Activated effector memory CD4-positive, alpha-beta T cell treated with Interleukin-2 at 50 U/mL for 16 hours (primary cell): Measurements from ENCODE around the gene WDR83.
"Not testable (repeated sequence)": the region's sequence is repeated elsewhere in the genome, so short reads cannot be mapped to it uniquely, and the experiment has no call there.

Source experiments
- DNase-seq: peaks from one replicate; pipeline ENCODE4 v3.0.0-alpha.2; 2020

WDR83 gene

GRCh38 chr19:12656899-12657571 is 9.6 kb upstream of the WDR83 start:
- no peak for DNase-seq

DNA sequence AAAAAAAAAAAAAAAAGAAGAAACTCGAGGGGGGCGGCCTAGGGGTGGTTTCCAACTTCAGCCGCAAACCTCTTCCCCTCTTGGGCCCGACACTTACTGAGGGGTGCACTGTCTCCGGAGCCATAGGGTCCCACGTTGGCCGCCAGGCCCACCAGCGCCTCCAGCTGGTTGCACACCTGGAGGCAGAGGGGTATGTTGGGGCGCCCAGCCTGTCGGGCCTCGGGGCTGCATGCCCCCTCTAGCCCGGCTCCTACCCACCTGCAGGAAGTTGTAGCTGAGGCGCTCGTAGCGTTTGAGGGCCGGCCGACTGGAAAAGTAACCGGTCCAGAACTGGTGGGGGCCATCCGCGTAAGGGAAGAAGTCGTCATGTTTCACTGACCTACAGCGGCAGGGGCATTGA is 8.6 kb upstream of the WDR83 start:
- no peak for DNase-seq

- DNase-seq = no peak
Observed at GRCh38 chr19:12660980-12661379, 5.6 kb upstream of the WDR83 start.

DNA sequence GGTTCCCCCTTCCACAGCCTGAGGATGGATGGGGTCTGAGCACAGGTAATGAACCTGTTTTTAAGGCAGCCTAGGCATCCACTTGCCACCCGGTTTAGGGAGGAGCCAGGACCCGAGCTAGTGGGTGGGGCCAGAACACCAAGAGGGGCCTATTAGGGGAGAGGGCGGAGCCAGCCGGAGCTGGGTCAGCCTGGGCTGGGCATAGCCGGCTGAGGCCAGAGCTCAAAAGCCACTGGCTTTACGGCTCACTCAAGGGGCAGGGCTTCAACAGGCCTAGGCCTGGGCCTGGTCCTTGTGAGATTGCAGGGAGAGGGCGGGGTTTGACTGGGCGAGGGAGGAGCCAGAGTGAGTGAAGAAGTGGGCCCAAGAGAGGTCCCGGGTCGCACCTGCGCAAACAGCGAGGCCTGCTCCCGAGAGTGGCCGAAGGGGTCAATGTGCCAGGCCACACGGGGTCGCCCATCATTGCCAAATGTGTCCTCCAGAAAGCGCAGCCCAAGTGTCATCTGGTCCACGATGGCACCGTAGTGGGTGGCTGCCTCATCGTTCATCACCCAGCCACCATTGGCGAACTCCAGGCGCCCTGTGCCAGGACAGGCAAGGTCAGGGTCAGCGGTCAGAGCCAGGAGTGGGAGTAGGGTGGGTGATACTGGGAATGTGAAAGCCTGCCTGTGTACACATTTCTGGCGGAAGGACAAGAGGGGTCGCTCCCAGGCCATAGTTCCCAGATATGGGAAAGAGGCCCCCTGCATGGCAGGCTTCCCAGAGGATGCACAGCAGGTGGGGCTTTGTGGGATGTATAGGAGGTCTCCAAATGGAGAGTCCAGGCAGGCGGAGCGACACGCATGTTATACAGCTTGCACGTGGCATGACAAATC is 2.0 kb upstream of the WDR83 start:
- no peak for DNase-seq

DNA sequence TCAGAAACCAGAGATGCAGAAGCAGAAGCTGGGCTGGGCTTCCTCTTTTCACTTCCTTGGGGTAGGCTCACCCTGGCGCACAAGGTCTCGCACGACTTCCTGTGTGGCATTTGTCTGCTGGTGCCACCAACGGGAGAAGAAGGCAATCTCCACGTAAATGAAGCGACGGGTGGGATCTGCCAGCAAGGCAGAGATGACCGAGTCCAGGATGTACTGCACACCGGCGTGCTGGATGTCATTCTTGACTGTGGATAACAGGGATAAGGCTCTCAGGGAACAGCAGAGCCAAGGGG is 1.4 kb upstream of the WDR83 start:
- DNase-seq = peak; percentile 46

DNA sequence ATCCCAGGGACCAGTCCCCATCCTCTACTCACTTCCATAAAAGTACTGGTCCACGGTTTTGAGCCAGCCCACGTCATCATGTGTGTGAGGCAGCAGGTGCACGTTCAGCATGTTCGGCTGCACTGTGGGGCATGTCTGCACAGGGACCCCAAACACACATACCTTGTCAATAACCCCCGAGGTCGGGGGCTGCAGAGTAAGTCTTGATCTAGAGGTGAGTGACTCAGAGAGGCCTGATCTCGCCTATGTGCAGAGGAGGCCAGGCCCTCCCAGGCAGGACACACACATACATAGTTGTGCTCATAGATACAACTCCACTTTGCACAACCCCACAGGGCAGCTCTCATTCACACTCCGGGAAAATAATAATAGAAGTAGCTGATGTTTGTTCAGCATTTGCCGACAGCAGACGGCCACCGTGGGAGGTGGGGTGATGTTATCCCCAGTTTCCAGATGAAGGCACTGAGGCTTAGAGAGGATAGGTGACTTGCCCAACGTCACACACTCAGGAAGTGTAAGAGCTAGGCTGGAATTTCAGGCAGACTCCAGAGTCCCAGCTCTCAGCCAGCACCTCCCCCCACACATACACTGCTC is 839 bp upstream of the WDR83 start:
- no peak for DNase-seq

- no peak for DNase-seq
Observed at GRCh38 chr19:12667731-12668302, 1.2 kb downstream of the WDR83 start.

GRCh38 chr19:12668346-12668745 is 1.7 kb downstream of the WDR83 start:
- no peak for DNase-seq

DNA sequence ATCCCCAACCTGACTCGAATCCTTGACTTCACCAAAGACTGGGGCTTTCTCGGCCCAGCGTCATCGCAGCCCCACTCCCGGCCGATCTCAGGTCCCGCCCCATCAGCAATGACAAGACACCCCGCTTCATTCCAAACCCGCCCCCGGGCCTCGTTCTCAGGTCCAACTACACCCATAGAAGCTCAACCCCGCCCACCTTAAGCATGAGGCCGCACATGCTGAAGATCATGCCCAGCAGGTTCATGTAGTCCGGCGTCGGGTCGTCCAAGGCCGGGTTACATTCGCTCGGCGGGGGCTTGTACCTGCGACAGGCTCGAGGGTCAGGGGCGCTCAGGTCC is 2.3 kb downstream of the WDR83 start:
- DNase-seq = peak; percentile 31

- DNase-seq = peak; percentile 67
Observed at GRCh38 chr19:12669270-12670158, 2.9 kb downstream of the WDR83 start.

- DNase-seq = no peak
Observed at GRCh38 chr19:12670159-12670928, 3.7 kb downstream of the WDR83 start.

DNA sequence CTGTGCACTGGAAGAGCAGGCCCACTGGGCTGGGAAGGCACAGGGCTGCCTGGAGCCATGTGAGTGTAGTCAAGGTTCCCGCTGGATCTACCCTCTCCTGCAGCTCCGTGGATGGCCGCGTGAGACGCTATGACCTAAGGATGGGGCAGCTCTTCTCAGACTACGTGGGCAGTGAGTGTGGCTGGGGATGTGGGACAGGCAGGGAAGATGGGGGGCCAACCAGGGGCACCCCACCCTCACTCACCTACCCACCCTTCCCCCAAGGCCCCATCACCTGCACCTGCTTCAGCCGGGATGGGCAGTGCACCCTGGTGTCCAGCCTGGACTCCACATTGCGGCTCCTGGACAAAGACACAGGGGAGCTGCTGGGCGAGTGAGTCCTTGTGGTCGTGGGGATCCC is 6.1 kb downstream of the WDR83 start:
- DNase-seq = no peak

DNA sequence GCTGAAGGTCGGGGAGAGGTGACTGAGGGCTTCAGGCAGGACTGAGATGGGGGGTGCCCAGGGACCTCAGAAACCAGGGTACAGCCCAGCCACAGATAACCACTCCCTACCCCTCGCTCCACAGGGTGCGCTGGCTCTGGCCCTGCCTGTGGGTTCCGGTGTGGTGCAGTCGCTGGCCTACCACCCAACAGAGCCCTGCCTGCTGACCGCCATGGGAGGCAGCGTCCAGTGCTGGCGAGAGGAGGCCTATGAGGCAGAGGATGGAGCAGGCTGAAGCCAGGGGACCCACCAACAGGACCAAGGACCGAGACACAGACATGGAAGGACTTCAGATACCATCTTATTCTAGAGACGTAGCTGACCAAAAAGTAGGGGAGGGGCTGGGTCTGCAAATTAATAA is 8.8 kb downstream of the WDR83 start:
- no peak for DNase-seq

DNA sequence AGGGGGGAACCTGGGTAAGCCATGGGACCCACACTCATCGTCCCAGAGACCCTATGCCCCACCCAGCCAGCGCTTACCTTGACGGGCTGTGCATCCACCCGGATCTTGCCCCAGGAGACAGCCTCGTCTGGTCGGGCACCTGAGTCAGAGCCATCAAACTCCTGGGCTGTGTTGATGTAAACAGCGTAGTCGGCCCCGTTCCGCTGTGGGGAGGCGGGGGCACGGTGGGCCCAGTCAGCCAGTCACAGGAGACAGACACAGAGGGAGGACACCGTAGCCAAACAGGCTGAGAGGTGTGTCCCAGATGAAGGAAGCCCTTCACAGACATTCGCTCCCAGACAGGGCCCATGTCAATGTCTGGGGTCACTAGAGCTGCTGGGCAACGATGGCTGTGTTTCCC is 9.3 kb downstream of the WDR83 start:
- DNase-seq = no peak

DNA sequence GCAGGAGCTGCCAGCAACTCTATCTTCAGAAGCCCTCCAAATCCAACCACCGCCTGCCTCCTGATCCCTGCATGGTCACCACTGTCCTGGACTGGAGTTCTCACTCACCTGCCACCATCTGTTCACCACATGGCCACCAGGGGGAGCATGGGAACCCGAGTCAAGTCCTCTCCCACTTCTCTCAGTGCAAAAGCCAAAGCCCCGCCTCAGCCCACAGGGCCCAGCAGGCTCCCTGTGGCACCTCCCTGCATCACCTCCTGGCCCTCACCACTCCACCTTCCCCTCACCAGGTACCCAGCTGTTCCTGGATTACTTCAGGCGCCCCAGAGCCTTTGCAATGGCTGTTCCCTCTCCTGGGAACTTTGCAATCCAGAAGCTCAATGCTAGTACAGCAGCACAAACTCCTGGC is 9.8 kb downstream of the WDR83 start:
- DNase-seq = peak; percentile 66

DNA sequence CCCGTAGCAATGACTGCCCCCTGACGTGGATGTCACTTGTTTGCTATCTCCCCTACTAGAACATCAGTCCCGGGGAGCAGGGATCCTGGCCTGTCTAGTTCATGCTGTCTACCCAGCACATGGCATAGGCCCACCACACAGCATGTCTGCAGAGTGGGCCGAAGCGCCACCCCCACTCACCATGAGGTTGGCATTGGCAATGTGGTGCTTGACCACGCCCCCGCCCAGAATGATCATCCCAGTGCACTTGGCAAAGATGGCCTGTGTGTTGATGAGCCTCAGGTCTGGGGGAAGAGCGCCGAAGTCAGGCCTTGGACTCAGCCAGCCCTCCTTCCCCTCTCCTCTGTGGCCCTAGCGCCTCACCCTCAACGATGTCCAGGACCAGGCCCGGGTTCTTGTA is 10.3 kb downstream of the WDR83 start:
- no peak for DNase-seq

- DNase-seq = not testable (repeated sequence)
Observed at GRCh38 chr19:12678039-12678438, 11.4 kb downstream of the WDR83 start.

DNA sequence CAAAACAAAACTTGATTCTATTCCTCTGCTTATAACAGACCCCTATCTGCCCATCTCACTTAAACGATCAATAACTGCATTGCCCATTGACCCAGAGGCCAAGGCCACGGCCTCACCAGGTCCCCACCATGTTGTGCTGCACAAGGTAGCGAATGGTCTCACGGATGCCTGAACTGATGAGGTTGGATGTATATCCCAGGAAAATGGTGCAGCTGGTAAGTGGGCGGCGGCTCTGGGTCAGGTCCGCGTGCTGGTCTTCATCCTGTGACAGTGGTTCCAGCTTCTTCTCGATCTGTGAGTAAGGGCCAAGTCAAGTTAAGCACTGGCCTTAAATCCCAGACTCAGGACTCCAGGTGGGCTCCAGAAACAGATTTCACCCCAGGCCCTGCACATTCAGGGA is 13.4 kb downstream of the WDR83 start:
- DNase-seq = no peak

- DNase-seq = peak; percentile 83
Observed at GRCh38 chr19:12681074-12681987, 14.7 kb downstream of the WDR83 start, which contains the start of gene DHPS. Gene DHPS (minus strand): TSS chr19:12681880. CDS start chr19:12681766, 114 bp downstream.

DNA sequence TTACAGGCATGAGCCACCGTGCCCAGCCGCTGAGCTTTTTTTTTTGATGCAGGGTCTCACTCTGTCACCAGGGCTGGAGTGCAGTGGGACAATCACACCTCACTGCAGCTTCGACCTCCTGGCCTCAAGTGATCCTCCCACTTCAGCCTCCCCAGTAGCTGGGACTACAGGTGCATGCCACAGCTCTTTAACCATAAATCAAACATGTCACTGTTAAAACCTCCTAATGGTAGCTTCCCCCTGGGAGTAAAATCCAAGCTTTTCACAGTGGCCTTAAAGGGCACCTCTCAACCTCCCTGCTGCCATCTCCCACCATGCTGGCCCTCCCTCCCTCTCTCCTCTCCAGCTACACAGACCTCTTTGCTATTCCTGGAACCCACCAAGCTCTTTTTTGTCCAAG is 19.2 kb downstream of the WDR83 start:
- DNase-seq = no peak
